Sigmoid colon (tissue), 4 donors: ENCODE results near the gene TMEM260.

Experiments
- EP300 ChIP-seq, 4 donors: sonication (generic); formaldehyde crosslinking; IDR thresholded peaks; one replicate each; pipeline ENCODE4 v1.6.1; 2017; ENCODE audit warnings: antibody characterized with exemption in 4 of 4
- TF ChIP-seq, protein P1 (sequence below), 4 experiments: fragments of 450-650 bp in 3 of 4; fragments of 200-600 bp in 1 of 4; IDR thresholded peaks; one replicate each; pipeline ENCODE4 v1.5.1; 2016 to 2019; ENCODE audit warnings: antibody characterized with exemption in 4 of 4, mild to moderate bottlenecking in 3 of 4, moderate library complexity in 2 of 4

DNA sequence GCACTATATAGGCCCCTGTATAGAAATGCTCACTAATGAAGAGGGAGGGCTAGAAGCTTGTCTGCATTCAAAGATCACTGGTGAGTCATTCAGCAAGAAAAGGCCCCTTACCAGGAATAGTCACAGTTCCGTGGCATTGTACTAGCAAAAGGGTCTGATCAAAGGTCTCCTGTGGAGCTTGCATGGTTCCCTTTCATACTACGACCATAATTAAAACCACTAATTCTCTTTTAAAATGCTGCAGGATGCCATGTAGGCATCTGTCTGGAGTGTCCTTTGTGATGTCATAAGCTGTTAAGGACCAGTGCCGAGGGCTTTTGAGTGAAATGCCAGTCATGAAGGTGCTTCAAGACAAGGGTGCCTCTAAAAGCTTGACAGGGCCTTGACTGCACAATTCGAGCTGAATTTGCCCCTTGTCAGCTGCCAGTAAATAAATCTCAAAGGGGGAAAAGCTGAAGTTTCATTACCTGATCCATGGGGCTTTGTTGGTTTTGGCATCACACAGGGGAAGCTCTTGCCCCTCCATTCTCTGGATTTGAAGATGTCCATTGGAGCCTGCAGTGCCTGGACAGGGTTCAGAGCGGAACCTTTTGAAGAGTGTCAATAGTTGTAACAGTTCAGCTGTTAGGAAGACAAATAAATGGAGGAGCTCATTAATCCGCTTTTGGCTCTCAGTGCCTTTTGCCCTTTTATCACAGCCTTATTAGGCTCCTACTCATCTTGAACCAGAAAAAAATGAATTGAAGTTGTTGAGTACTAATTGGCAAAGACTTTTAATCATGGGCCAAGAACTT, 69.1 kb downstream of the TMEM260 start:
- no peak for TF ChIP-seq EP300 (IDR thresholded peaks at IDR 0.05)
- TF ChIP-seq, protein P1, sequence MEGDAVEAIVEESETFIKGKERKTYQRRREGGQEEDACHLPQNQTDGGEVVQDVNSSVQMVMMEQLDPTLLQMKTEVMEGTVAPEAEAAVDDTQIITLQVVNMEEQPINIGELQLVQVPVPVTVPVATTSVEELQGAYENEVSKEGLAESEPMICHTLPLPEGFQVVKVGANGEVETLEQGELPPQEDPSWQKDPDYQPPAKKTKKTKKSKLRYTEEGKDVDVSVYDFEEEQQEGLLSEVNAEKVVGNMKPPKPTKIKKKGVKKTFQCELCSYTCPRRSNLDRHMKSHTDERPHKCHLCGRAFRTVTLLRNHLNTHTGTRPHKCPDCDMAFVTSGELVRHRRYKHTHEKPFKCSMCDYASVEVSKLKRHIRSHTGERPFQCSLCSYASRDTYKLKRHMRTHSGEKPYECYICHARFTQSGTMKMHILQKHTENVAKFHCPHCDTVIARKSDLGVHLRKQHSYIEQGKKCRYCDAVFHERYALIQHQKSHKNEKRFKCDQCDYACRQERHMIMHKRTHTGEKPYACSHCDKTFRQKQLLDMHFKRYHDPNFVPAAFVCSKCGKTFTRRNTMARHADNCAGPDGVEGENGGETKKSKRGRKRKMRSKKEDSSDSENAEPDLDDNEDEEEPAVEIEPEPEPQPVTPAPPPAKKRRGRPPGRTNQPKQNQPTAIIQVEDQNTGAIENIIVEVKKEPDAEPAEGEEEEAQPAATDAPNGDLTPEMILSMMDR (IDR thresholded peaks at IDR 0.05): no peak
